Measurements from ENCODE around the gene NPR1.

DNA sequence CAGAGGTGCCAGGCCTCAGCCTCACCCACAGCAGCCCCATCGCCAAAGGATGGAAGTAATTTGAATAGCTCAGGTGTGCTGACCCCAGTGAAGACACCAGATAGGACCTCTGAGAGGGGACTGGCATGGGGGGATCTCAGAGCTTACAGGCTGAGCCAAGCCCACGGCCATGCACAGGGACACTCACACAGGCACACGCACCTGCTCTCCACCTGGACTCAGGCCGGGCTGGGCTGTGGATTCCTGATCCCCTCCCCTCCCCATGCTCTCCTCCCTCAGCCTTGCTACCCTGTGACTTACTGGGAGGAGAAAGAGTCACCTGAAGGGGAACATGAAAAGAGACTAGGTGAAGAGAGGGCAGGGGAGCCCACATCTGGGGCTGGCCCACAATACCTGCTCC lies 15.0 kb downstream of the NPR1 start:
- no peak for TF ChIP-seq GATA3 (IDR thresholded peaks at IDR 0.05; ENCODE audit: low read depth, low read length)
- no peak for TF ChIP-seq GATA2 (IDR thresholded peaks at IDR 0.05; ENCODE audit: low read depth, low read length)

Data from SH-SY5Y (cell line).